Transverse colon (tissue), 4 donors: ENCODE data around the gene GRB2. TPM values are rescaled to one million over a fixed set of nuclear protein-coding genes. Genes with fewer than 3 reads are reported as not detected.
A peak's percentile ranks its signal among the peaks of the same experiment; 100 is the strongest.

ENCODE experiments used
- DNase-seq: peaks from one replicate; pipeline ENCODE4 v3.0.0-alpha.2; 2019
- H3K27ac ChIP-seq, 4 donors: fragments of 200-600 bp; sonication (generic); 2 replicates each; pipeline ENCODE4 v1.5.1; 2016 to 2018; ENCODE audit warnings: inconsistent platforms in 4 of 4
- H3K27me3 ChIP-seq: fragments of 200-600 bp; sonication (generic); 2 replicates; pipeline ENCODE4 v1.5.1; 2017; ENCODE audit warnings: inconsistent platforms
- H3K36me3 ChIP-seq, 4 donors: fragments of 200-600 bp; sonication (generic); 2 replicates each; pipeline ENCODE4 v1.5.1; 2017 to 2019; ENCODE audit warnings: inconsistent platforms in 4 of 4
- H3K4me1 ChIP-seq, 4 donors: fragments of 200-600 bp; sonication (generic); 2 replicates each; pipeline ENCODE4 v1.5.1; 2017 to 2020; ENCODE audit warnings: inconsistent platforms in 4 of 4
- H3K4me3 ChIP-seq, 4 donors: fragments of 200-600 bp; sonication (generic); 1 replicate in 1 of 4; 2 replicates in 3 of 4; pipeline versions ENCODE4 v1.5.1 to v1.6.1; 2017 to 2019; ENCODE audit warnings: inconsistent platforms in 4 of 4
- H3K9me3 ChIP-seq, 2 donors: fragments of 200-600 bp; sonication (generic); 2 replicates each; pipeline ENCODE4 v1.5.1; 2017 to 2019; ENCODE audit warnings: inconsistent platforms in 2 of 2
- EP300 ChIP-seq: sonication (generic); formaldehyde crosslinking; IDR thresholded peaks from one replicate; pipeline ENCODE4 v1.6.1; 2017; ENCODE audit warnings: antibody characterized with exemption, low read depth
- POLR2A ChIP-seq: fragments of 450-650 bp; IDR thresholded peaks from one replicate; pipeline ENCODE4 v1.6.1; 2016; ENCODE audit warnings: antibody characterized with exemption, mild to moderate bottlenecking, moderate library complexity
- POLR2AphosphoS5 ChIP-seq, 3 donors: sonication (generic); formaldehyde crosslinking; IDR thresholded peaks; one replicate each; pipeline ENCODE4 v1.6.1; 2016; ENCODE audit warnings: antibody characterized with exemption in 3 of 3
- WGBS, 2 donors: methylation state at CpG; one replicate each; pipeline ENCODE4 v1.1.5; 2018; ENCODE audit warnings: low coverage in 1 of 2; 5-methylcytosine and 5-hydroxymethylcytosine counted together
- in situ Hi-C, 4 donors: fragments of 200-750 bp; cut with MboI; loops; one replicate each; pipeline versions ENCODE4 v1.15.0 to v1.15.1; 2017; ENCODE audit warnings: low sequenced_read_pairs in 3 of 4, low pct_ligation_motif_present in 1 of 4, low pct_unique_long_range_greater_than_20kb in 1 of 4
- intact Hi-C: fragments of 100-400 bp; cut with DNase I; formaldehyde crosslinking; loops from one replicate; pipeline ENCODE4 v1.15.1; 2023; ENCODE audit warnings: low total_unique reads
- total RNA-seq, 4 donors: library from RNA; depleted of rRNA; stranded (reverse); fragments of >200 nt; gene quantifications; one replicate each; pipeline ENCODE4 v1.1.0, GENCODE V29; 2016
- TF ChIP-seq, protein P1 (sequence below), 5 experiments: fragments of 200-600 bp in 3 of 5; fragments of 450-650 bp in 2 of 5; sonication (generic) in 3 of 5; IDR thresholded peaks; 1 replicate in 2 of 5; 2 replicates in 3 of 5; pipeline ENCODE4 v1.5.1; 2016 to 2017; ENCODE audit warnings: antibody characterized with exemption in 5 of 5, inconsistent platforms in 3 of 5, mild to moderate bottlenecking in 2 of 5, moderate library complexity in 1 of 5

Gene GRB2
- total RNA-seq, 4 donors from 2014 or later, result 105 to 183 (median 136) TPM

DNA sequence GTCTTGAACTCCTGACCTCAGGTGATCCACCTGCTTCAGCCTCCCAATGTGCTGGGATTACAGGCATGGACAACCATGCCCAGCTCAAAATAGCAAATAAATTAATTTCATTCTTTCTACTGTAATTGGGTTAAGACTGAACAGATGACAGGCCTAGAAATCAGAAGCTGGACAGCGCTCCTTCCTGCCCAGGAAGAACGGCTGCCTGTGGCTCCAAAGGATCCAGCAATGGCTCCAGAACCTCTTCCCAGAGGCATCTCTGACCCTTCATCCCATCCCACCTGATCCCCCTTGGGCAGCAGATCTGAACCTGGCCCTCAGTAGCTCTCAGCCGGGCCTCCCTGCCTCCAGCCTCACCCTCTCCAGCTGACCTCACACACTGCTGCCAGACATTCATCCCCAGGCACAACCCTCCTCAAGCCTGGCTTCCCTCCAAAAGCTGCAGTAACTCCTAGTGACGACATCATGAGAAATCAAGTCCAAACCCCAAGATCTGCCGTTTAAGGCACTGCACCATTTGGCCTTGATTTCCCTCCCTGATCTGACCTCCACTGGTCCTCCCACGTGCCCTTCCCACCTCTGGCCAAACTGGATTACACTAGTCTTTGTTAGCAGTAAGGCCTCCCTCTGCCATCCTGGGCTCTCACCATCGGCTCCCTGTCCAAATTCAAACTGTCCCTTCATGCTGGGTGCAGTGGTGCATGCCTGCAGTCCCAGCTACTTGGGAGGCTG is 131.3 kb downstream of the GRB2 start:
- H3K9me3 ChIP-seq, result no peaks in the 10 kb centered on the region
- no peak overlapping the region for H3K4me3 ChIP-seq
- WGBS, 2 donors, result 68 to 77% methylated on average over 3 to 7 of the region's 7 CpGs
- H3K4me1 ChIP-seq, result peaks cover 12 to 23% (median 16%) of the 10 kb centered on the region in 4 donors
- no peaks in the 10 kb centered on the region for H3K27me3 ChIP-seq
- no peaks in the 10 kb centered on the region for H3K36me3 ChIP-seq
- H3K27ac ChIP-seq, result no peak overlapping the region
- intact Hi-C loops (loop anchor here (5.0 kb wide), 1 partner anchor 133 kb away; the partner anchor contains the start of gene GRB2), in situ Hi-C loops (no loop called here)
- TF ChIP-seq EP300 (no peak), POLR2A (no peak), POLR2AphosphoS5 (IDR thresholded peaks at IDR 0.05) (no peak)
- TF ChIP-seq, protein P1, sequence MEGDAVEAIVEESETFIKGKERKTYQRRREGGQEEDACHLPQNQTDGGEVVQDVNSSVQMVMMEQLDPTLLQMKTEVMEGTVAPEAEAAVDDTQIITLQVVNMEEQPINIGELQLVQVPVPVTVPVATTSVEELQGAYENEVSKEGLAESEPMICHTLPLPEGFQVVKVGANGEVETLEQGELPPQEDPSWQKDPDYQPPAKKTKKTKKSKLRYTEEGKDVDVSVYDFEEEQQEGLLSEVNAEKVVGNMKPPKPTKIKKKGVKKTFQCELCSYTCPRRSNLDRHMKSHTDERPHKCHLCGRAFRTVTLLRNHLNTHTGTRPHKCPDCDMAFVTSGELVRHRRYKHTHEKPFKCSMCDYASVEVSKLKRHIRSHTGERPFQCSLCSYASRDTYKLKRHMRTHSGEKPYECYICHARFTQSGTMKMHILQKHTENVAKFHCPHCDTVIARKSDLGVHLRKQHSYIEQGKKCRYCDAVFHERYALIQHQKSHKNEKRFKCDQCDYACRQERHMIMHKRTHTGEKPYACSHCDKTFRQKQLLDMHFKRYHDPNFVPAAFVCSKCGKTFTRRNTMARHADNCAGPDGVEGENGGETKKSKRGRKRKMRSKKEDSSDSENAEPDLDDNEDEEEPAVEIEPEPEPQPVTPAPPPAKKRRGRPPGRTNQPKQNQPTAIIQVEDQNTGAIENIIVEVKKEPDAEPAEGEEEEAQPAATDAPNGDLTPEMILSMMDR (IDR thresholded peaks at IDR 0.05), result no peak
- no peak for DNase-seq

DNA sequence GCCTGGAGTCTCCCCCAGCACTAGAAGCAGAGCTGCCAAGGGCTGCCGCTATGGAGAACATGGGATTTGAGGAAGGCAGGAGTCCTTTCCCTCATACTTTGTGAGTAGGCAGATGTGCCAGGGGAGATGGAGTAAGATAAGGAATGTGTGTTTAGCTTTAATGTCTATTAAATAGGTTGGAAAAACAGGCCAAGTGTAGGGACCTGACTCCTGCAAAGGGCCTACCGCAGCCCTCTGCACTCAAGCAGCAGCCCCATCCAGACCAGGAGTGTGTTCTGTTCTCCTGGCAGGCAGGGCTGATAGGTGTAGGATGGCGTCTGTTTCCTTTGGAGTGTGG is 132.7 kb downstream of the GRB2 start:
- 75% methylated on average over 3 of the region's 3 CpGs; no CpG with 5 or more reads in 1 of the 2 donors for WGBS, 2 donors
- TF ChIP-seq POLR2A, result no peak
- no peak for DNase-seq
- in situ Hi-C loops (no loop called here), intact Hi-C loops (loop anchor here (5.0 kb wide), 1 partner anchor 134 kb away; the partner anchor contains the start of gene GRB2)
- H3K27me3 ChIP-seq, result no peaks in the 10 kb centered on the region
- H3K9me3 ChIP-seq, result no peaks in the 10 kb centered on the region
- H3K4me3 ChIP-seq, result no peak overlapping the region
- H3K27ac ChIP-seq, result peak overlapping the region in 1 of 4 donors; percentile 94
- no peaks in the 10 kb centered on the region for H3K36me3 ChIP-seq
- peaks cover 12 to 25% (median 18%) of the 10 kb centered on the region in 4 donors for H3K4me1 ChIP-seq

DNA sequence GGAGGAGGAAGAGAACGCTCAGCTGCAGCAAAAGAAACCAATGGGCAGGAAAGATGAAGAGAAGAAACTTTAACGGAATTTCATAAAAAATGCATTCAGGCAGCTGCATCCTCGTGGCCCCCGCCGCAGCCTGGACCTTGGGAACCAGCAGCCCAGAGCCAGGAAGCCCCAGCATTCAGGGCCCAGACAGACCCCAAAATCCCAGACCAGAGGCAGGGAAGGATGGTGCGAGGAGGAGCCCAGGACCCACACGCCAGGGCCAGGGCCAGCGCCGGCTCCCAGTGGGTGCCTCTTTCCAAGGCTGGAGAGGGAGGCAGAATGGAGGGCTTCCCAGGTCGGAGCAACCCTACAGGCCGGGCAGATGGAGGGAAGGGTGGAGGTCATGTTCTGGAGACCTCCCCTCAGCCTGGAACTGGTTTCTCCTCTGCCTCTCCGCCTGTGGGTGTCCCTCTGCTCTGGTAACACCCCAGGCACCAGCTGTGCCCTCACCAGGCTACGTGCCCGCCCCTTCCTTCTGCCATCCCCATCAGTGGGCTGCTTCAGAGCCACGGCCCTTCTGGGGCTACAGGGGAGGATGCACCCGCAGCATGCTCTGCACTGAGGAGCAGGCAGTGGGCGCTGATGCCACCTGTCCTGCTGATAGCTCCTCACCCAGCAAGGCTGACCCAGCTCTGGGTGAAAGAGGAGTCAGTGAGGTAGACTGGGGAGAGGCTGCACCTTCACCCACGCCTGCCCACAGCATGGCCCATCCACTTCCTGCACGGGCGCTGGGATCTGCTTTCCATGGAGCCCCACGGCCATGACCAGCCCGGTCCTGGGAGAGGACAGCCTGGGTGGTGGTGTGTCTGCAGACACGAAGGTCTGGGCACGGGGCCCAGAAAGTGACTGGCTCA is 133.3 kb downstream of the GRB2 start:
- H3K36me3 ChIP-seq, result no peaks in the 10 kb centered on the region
- no peaks in the 10 kb centered on the region for H3K27me3 ChIP-seq
- no peaks in the 10 kb centered on the region for H3K9me3 ChIP-seq
- peak overlapping the region; percentile 94 to 100 (median 96) for H3K27ac ChIP-seq
- peaks cover 12 to 31% (median 21%) of the 10 kb centered on the region in 4 donors for H3K4me1 ChIP-seq
- peak overlapping the region; percentile 84 to 99 (median 86) for H3K4me3 ChIP-seq
- in situ Hi-C loops, result no loop called here
- intact Hi-C loops, result loop anchor here (5.0 kb wide), 1 partner anchor 135 kb away; the partner anchor contains the start of gene GRB2
- TF ChIP-seq POLR2AphosphoS5 (IDR thresholded peaks at IDR 0.05) (no peak), EP300 (no peak), POLR2A (no peak)
- TF ChIP-seq, protein P1 (IDR thresholded peaks at IDR 0.05), result no peak
- 44% methylated on average over 24 of the region's 24 CpGs; no CpG with 5 or more reads in 1 of the 2 donors for WGBS, 2 donors
- DNase-seq, result no peak

DNA sequence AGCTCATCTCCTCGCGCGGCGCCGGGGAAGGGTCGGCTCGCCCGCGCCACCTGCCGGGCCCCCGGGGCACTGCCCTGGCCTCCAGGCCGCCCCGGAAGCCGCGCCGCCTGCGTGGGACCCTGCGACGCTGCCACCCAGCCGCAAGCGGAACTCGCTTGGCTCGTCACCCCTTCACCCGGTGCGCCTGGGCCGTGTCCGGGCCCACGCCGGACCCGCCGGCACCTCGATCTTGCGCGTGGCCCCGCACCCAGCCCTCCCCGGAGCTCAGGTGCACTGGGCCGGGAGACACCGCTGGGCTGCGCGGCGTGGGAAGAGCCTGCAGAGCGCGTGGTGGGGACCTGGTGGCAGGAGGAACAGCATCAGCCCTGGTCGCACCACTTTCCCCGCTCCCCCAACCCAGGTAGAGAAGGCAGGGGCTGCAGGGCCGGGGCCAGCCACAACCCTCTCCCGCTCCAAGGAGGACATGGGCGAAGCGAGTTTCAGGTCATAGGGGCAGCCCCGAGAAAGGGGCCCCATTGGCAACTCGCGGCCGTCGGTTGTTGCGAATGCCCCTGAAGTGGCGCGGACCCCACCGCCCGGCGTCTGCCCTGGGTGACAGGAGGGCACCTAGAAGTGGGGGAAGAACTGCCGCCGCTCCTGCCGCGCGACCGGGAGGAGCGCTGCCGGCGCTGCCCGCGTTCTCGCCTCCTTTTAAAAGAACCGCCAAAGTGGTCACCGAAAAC is 134.1 kb downstream of the GRB2 start:
- TF ChIP-seq EP300, result no peak
- TF ChIP-seq POLR2AphosphoS5 (IDR thresholded peaks at IDR 0.05), result peak in 1 of 3 donors; percentile 46
- TF ChIP-seq, protein P1 (IDR thresholded peaks at IDR 0.05), result peak; percentile 26 to 81 (median 66)
- peak; percentile 38 for TF ChIP-seq POLR2A
- WGBS, 2 donors, result 1% methylated on average over 57 of the region's 74 CpGs; no CpG with 5 or more reads in 1 of the 2 donors
- H3K9me3 ChIP-seq, result no peaks in the 10 kb centered on the region
- peaks cover 12 to 31% (median 21%) of the 10 kb centered on the region in 4 donors for H3K4me1 ChIP-seq
- peak overlapping the region; percentile 94 to 100 (median 96) for H3K27ac ChIP-seq
- peaks cover 0 to 2% (median 0%) of the 10 kb centered on the region in 4 donors for H3K36me3 ChIP-seq
- intact Hi-C loops (loop anchor here (5.0 kb wide), 1 partner anchor 136 kb away; the partner anchor contains the start of gene GRB2), in situ Hi-C loops (no loop called here)
- H3K4me3 ChIP-seq, result peak overlapping the region; percentile 84 to 99 (median 86)
- DNase-seq, result peak; percentile 87
- no peaks in the 10 kb centered on the region for H3K27me3 ChIP-seq
